ENCODE data around the gene HBG2. TPM values are rescaled to one million over a fixed set of nuclear protein-coding genes. Genes with fewer than 3 reads are reported as not detected.

HBG2 gene
- total and polyA plus RNA-seq, 2 of the 8 experiments (the other 6 are each of a cell fraction or from before 2014, with no cell fraction given), result 0.23 TPM; not detected in 1

GRCh38 chr11:5233307-5233706 lies 21.3 kb downstream of the HBG2 start:
- POLR2A ChIA-PET (ENCODE audit: partially characterized antibody), result no interaction called here
- Histone ChIP-seq H3K56ac (replicated peaks; ENCODE audit: insufficient read length, low read depth, low read length) (no peak overlapping the region), H4K5ac (ENCODE audit: insufficient read length, low read depth, low read length) (no peak overlapping the region), H3K36me3 (ENCODE audit: control insufficient read depth in 2 of 4, insufficient read depth in 4 of 4, low read length in 3 of 4) (no peaks in the 10 kb centered on the region), H3K4me3 (ENCODE audit: extremely low read depth in 1 of 4, insufficient read depth in 2 of 4, low read depth in 3 of 4, low read length in 4 of 4) (no peak overlapping the region), H4K91ac (replicated peaks; ENCODE audit: insufficient read length, low read length) (no peak overlapping the region), H2BK15ac (ENCODE audit: low read length) (no peak overlapping the region), H4K20me1 (replicated peaks in 1 of 2; ENCODE audit: control insufficient read depth in 1 of 2, insufficient read depth in 2 of 2, low read length in 2 of 2) (no peaks in the 10 kb centered on the region), H3K4me2 (ENCODE audit: insufficient read depth in 1 of 2, low read depth in 2 of 2, low read length in 2 of 2) (no peak overlapping the region), H3K4ac (replicated peaks; ENCODE audit: insufficient read length, low read depth, low read length) (no peak overlapping the region), H4K8ac (ENCODE audit: extremely low read depth, insufficient read depth, low read length) (no peak overlapping the region), H3K4me1 (replicated peaks in 1 of 4; ENCODE audit: control insufficient read depth in 3 of 4, insufficient read depth in 4 of 4, low read length in 3 of 4) (no peaks in the 10 kb centered on the region), H3K18ac (ENCODE audit: extremely low read depth, low read length) (no peak overlapping the region), H3K23ac (ENCODE audit: insufficient read length) (no peak overlapping the region), H3K9me3 (ENCODE audit: insufficient read depth in 2 of 2, low read depth in 1 of 2, low read length in 1 of 2) (no peaks in the 10 kb centered on the region), H2BK12ac (ENCODE audit: low read depth, low read length) (no peak overlapping the region), H3K23me2 (ENCODE audit: low read depth, low read length) (no peaks in the 10 kb centered on the region; the same call in 1 of the 2 replicates), H3K27ac (ENCODE audit: low read depth, low read length) (no peak overlapping the region), H3K79me1 (ENCODE audit: low read depth, low read length) (no peaks in the 10 kb centered on the region), H2AK5ac (ENCODE audit: low read depth, low read length) (no peak overlapping the region), H2AFZ (ENCODE audit: low read length) (no peak overlapping the region), H3K79me2 (ENCODE audit: control insufficient read depth in 1 of 2, insufficient read depth in 2 of 2, low read length in 2 of 2) (no peaks in the 10 kb centered on the region), H2BK5ac (ENCODE audit: low read depth, low read length) (no peak overlapping the region), H2BK20ac (ENCODE audit: low read length) (no peak overlapping the region), H3K9ac (replicated peaks in 1 of 4; ENCODE audit: extremely low read depth in 1 of 4, low read depth in 3 of 4, low read length in 3 of 4) (no peak overlapping the region), H3K14ac (ENCODE audit: insufficient read length) (no peak overlapping the region), H3K27me3 (replicated peaks in 1 of 4; ENCODE audit: control insufficient read depth in 3 of 4, extremely low read depth in 1 of 4, insufficient read depth in 3 of 4, low read length in 3 of 4) (no peaks in the 10 kb centered on the region), H2BK120ac (replicated peaks; ENCODE audit: low read depth, low read length) (no peak overlapping the region)
- 92% methylated on average over 1 of the region's 1 CpG; no CpG with 5 or more reads in 1 of the 2 experiments for WGBS, 2 experiments (ENCODE audit: extremely low coverage in 1 of 2, insufficient coverage in 1 of 2, insufficient read length in 1 of 2, insufficient replicate concordance in 2 of 2, low coverage in 1 of 2, low lambda C conversion rate in 2 of 2, missing lambda C conversion rate in 1 of 2)
- CTCF ChIA-PET (ENCODE audit: partially characterized antibody), result no interaction called here
- DNase-seq (ENCODE audit: low read depth in 1 of 2, low spot score in 2 of 2), result no peak
- no peak for FAIRE-seq
- no peak for TF ChIP-seq SP2 (IDR thresholded peaks at IDR 0.05; ENCODE audit: low read length)
- TF ChIP-seq RAD21 (IDR thresholded peaks at IDR 0.05 in 1 of 2, conservative IDR thresholded peaks at IDR 0.05 in 1 of 2; ENCODE audit: low read depth in 2 of 2, low read length in 2 of 2), result no peak
- TF ChIP-seq CBX8 (IDR thresholded peaks at IDR 0.05; ENCODE audit: borderline replicate concordance, low read depth, low read length), result no peak
- no peak for TF ChIP-seq EZH2 (IDR thresholded peaks at IDR 0.05; ENCODE audit: low read depth, low read length, severe bottlenecking)
- TF ChIP-seq ASH2L (IDR thresholded peaks at IDR 0.05; ENCODE audit: low read length), result no peak
- TF ChIP-seq NANOG (IDR thresholded peaks at IDR 0.05; ENCODE audit: insufficient read depth, low read depth, low read length, poor library complexity, severe bottlenecking), result no peak
- no peak for TF ChIP-seq CTCF (IDR thresholded peaks at IDR 0.05; ENCODE audit: control extremely low read depth in 1 of 3, insufficient read depth in 1 of 3, low read depth in 1 of 3, low read length in 3 of 3)
- no peak for TF ChIP-seq RFX5 (IDR thresholded peaks at IDR 0.05; ENCODE audit: borderline replicate concordance, low read depth, low read length)
- TF ChIP-seq FOSL1 (IDR thresholded peaks at IDR 0.05; ENCODE audit: insufficient read depth, low read depth, low read length), result no peak
- TF ChIP-seq HDAC6 (IDR thresholded peaks at IDR 0.05; ENCODE audit: low read depth, low read length), result no peak
- no peak for TF ChIP-seq SAP30 (IDR thresholded peaks at IDR 0.05; ENCODE audit: insufficient read depth, insufficient replicate concordance, low read length)
- no peak for TF ChIP-seq POLR2A (IDR thresholded peaks at IDR 0.05; ENCODE audit: control extremely low read depth in 1 of 2, low read depth in 2 of 2, low read length in 2 of 2)
